NCI-H510A treated with DMSO at 0.1 percent for 48 hours (cell line): Measurements from ENCODE around the gene ADD1.
A peak's percentile ranks its signal among the peaks of the same experiment; 100 is the strongest.
"Not testable (repeated sequence)": the region's sequence is repeated elsewhere in the genome, so short reads cannot be mapped to it uniquely, and the experiment has no call there.

ENCODE experiments used
- DNase-seq: peaks from one replicate; lab custom pipeline; 2025; lab: John Stamatoyannopoulos, UW

Gene ADD1

DNA sequence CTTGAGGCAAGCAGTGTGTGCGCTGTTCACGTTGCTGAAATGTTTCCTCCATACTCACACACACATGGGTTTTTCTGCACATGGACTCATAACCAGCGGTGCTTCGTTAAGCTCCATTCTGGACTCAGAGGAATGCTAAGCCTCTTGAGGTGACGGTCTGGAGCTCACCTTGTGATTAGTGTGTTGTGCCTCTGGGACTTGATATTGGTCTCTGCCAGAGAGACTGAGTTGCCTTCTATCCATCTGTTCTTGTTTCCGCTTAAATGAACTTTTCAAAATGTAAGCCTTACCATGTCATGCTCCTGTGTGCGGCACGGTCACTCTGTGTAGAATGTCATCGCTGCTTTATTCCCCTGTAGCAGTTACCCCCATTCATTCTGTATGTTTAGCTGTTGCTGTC, 42.5 kb downstream of the ADD1 start:
- DNase-seq = no peak

DNA sequence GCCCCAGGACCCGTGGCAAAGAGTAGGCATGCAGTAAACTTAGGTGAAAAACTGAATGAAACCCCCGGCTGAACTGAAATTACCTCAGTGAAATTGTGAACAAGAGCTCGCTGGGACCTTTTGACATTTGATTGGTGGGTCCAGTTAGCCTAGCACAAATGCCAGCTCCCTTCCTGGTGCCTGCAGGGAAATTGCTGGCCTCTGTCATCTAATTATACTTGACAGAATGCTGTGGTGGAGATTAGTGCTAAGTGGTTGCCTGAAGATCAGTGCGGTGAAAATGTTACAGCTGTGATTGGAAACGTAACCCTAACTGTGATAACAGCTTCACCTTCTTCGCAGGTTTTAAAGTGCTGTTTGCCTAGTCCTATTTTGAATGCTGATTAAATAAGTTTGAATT, 43.0 kb downstream of the ADD1 start:
- no peak for DNase-seq

DNA sequence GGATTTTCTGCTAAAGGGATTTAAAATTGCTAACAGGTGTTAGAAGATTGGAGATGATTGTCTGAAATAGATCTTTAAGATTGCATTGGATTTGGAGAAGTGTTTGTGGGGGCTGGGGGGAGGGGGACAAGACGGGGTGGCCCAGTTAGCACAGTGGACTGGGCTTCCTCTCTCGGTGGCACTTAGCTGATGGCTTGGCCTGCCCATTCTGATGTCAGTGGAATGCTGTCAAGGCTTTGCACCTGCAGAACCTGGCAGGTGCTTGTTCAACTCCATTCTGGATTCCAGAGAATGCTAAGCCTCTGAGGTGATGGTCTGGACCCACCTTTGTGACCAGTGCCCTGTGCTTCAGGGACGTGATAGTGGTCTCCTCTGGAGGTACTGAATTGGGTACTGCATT, 43.7 kb downstream of the ADD1 start:
- no peak for DNase-seq

DNA sequence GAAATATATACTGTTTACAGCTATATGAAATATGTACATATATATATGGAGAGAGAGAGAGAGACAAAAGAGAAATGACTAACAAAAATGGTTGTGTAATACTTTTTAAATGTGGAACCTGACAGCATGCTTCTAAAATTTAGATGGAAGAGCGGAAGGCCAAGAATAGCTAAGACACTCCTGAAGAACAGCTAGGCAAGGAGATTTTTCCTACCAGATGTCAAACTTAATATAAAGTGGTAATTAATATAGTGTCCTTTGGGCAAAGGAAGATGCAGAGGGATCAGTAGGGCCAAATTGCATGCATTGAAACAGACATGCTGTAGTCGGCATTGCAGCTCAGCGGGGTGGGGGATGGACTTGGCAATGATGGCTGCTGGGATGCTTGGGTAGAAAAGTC, 45.2 kb downstream of the ADD1 start:
- DNase-seq = no peak

DNA sequence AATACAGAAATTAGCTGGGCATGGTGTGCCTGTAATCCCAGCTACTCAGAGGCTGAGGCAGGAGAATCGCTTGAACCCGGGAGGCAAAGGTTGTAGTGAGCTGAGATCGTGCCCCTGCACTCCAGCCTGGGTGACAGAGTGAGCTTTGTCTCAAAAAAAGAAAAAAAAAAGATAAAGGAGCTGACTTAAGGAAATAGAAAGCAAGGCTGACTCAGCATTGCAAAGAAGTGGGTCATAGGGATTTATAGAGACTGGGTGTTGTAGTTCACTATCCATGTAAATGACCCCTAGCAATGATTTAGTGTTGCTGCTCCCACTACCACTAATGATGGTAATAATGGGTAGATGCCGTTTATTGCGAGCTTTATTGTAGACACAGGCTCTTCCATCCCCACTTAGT, 47.6 kb downstream of the ADD1 start:
- DNase-seq = no peak

DNA sequence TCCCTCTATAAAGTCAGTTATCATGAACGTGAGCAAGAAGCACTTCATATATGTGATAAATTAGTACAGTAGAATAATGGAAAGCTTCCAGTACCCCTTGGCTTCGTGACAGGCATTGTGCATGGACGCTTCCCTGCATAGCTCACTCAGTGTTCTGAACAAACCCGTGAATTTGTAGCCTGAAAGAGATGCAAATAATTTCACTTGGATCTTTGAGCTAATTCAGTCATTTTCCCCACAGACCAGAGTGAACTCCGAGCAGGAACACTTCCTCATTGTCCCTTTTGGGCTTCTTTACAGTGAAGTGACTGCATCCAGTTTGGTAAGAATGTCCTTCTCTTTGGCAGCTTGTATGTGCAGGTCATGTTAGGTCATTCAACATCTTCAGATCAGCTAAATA, 50.1 kb downstream of the ADD1 start:
- no peak for DNase-seq

DNA sequence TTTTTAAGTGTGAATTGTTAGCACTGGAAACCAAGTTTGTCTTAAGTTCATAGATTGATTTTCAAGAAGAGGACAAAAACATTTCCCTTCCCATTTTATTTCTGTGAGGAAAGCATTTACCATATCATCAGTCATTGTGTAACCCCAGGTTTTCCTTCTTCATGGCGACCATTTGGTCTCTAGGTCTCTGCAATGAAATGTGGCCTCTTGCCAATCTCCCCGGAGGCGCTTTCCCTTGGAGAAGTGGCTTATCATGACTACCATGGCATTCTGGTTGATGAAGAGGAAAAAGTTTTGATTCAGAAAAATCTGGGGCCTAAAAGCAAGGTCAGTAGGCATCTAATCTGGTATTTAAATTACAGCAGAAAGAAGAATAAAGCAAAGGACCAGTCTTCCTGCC, 54.4 kb downstream of the ADD1 start:
- DNase-seq = no peak

DNA sequence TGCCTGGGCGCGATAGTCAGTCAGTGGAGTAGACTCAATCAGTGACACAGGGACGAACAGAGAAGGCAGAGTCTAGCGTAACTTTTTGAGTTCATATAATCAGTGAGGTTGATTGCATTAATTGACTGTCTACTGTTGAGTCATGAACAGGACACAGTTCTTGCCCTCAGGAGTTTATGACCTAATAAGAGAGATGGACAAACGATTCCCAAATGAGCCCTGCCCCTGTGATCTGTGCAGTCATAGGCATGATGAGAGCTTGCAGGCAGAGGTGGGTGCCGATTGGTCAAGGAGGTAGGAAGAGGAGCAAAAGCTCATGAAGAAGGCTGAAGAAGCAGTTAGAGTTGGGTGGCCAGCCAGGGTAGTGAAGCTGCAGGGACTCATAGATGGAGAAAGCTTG, 57.1 kb downstream of the ADD1 start:
- no peak for DNase-seq

DNA sequence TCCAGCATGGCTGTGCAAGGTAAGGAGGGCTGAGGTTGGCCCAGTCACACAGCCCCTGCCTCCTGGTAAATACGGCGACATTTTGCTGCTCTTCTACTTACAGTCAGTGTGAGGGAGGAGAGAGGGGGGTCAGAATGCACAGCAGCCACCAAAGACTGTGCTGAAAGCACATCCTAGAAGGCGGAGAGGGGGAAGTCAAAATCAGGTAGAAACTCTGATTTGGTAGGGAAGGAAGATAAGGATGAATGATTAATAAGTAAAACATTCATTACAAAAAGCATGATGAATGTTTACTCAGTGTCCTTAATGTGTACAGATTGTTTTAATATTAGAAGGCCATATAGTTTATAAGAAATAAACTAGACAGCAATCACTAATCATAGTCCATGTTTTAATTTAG, 57.5 kb downstream of the ADD1 start:
- no peak for DNase-seq

DNA sequence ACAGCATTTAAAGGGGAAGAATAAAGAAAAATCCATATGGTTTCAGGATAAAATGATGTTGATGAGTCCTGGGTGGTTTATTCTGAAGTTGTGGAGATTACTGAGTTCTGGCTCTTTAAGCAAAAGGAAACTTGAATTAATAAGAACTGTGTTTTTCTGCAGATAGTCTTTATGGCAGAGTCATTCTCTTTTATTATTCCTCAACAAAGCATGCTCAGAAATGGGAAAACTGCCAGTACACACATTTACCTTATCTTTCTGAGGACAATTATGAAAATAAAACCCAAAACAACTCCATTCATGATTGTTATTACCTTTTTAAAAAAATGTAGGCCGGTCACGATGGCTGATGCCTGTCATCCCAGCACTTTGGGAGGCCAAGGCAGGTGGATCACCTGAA, 58.5 kb downstream of the ADD1 start:
- no peak for DNase-seq

DNA sequence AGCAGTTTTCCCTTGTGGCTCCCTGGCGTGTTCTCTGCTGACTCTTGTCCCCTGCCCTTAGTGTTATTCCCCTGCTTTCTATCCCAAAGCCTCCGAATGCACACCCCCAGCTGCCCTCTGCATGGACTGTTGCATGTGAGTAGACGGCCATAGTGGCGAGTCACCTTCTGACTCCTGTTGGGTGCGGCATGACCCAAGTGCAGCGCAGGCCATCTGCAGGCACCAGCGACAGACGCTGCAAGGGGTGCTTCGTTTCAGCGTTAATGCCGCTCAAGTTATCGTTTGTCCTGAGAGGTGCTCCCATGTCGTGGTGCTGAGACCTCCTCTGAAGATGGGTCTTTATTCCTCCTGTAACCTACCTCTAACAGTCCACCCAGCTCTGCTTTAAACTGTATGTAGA, 61.9 kb downstream of the ADD1 start:
- DNase-seq = no peak

DNA sequence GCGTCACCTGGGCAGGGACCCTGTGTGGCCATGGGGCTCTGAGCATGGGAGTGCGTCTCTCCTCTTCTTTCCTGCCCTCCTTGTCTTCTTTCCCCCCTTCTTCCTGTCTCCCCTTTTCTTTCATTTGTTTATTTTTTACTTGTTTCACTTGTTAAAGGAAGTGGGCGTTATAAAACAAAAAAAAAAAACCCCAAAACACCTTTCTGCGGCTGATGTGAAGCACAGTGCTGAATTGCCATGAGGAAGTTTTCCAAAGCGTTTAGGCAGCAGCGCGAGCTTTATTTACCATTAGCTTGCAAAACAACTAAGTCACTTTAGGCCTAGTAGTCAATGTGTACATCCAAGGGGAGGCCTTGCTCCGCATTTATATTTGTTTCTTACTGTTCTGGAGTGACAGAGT, 62.6 kb downstream of the ADD1 start:
- DNase-seq = no peak

DNA sequence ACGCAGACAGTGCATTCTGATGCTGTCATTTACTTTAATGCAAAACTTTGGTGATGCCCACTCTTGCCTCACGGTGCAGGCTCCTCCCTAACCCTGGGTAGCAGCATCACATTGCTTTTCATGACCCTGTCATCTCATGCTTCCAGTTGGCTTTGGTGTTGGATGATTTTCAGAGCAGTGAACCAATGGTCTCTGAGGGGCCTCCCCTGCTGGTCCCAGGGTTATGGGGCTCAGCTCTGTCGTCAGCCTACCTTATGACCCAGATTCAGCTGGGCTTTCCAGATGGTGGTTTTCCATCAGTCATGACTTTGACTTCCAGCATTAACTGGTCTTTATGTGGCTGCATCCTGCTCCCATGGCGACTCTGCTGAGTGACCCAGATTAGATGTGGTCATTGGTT, 63.6 kb downstream of the ADD1 start:
- DNase-seq = no peak

DNA sequence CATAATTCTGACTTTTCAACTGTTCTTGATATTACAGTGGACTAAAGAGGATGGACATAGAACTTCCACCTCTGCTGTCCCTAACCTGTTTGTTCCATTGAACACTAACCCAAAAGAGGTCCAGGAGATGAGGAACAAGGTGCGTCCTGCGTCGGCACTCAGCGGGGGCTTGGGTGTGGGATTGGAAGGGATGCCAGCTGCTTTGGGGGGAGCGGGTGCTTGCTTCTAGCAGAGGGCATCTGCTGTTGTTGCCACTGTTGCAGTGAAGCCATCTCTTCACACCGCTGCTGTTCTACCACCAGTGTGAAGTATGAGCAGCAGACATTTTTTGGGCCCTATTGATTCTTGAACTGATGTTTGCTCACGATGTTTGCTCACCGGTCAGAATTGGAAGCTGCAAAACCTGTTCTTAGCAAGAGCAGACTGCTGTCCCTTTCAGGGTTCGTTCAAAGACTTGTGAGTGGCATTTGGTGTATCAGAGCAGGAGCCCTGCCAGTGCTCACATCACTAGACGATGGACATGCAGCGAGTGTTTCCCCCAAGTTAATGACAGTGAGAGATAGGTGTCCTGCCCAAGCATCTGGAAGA, 64.2 kb downstream of the ADD1 start:
- peak; percentile 91 for DNase-seq

DNA sequence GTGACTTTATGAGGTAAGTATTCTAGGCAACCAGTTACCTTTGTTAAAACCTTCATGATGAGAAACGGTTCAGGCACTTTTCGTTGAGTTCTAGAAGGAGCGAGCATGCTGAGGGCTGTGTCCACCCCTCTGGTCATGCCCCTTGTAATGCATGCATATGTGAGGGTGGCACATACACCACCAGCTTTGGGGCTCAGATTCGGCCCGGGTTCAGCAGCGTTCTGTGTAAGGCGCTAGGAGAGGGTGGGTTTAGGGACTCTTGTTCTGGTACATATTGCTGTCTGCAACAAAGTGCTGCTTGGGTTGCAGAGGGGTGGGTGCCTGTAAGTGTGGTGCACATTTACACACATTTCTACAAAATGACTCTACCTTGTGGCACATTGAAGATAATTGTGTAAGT, 65.0 kb downstream of the ADD1 start:
- no peak for DNase-seq

DNA sequence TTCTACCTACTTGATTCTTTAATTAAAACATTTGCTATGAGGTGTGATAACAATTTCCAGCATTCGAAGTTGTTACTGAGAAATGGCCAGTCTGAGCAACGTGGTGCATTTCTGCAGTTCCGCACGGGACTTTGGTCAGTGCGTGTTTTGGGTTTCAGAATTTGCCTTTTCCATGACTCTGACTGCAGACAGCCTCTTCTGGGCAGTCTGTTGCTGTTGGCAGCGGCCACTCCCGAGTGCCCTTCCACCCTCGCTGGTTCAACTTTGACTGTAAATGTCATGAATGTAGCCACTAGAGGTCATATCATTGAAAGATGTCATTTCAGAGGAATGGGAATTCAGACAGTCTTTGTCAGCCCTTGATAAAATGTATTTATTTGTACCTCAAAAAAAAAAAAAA, 65.9 kb downstream of the ADD1 start:
- no peak for DNase-seq

DNA sequence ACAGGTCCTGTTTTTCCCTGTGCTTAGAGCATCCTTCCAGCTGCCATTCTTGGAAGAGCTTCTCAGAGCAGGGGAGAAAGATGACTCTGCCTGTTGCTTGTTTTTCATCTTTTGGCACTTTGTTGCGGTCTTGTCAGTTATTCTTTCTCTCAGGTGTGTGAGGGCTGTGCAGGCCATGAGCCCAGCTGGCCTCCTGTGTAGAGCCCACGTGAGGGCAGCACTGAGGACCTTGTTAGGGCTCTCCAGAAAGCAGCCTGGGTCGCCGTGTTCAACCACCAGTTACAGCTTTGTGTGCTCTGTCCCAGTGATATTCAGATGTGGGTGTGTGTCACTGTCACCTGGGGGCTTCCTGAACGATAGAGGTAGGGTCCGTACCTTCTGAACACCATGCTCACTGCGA, 66.8 kb downstream of the ADD1 start:
- no peak for DNase-seq

DNA sequence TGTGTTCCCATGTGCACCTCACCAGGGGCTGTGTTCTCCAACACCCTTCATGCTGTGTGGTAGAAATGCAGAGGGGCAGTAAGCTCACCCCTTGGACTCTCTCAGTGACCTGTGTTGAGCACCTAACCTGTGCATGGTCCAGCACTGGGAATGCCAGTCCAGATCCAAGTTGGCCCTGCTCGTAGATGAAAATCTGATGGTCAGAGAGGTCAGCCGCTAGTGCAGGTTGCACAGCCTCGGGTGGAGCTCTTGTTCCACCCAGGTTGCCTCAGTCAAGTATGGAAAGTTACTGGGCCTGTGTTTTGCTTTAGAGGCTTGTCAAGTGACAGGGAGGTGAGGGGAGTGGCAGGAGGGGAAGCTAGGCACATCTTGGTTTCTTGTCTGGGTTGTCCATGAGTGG, 68.2 kb downstream of the ADD1 start:
- no peak for DNase-seq

DNA sequence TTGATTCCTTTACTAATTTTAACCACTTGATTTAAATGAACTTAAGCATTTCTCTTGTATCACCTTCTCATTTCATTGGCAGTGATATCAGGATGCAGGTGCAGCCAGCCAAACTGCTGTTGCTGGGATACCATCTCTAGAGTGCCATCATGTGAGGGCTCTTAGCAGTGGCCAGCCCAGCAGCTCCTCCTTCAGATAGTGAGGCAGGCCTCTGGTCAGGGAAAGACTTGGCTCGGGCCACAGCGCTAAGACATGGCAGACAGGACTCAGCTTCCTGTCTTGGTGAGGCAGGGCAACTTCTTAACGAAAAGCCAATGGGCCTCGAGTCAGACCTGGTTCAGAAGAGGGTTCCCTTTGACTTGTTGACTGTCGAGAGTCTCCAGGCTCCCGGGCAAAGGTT, 69.5 kb downstream of the ADD1 start:
- peak; percentile 66 for DNase-seq

DNA sequence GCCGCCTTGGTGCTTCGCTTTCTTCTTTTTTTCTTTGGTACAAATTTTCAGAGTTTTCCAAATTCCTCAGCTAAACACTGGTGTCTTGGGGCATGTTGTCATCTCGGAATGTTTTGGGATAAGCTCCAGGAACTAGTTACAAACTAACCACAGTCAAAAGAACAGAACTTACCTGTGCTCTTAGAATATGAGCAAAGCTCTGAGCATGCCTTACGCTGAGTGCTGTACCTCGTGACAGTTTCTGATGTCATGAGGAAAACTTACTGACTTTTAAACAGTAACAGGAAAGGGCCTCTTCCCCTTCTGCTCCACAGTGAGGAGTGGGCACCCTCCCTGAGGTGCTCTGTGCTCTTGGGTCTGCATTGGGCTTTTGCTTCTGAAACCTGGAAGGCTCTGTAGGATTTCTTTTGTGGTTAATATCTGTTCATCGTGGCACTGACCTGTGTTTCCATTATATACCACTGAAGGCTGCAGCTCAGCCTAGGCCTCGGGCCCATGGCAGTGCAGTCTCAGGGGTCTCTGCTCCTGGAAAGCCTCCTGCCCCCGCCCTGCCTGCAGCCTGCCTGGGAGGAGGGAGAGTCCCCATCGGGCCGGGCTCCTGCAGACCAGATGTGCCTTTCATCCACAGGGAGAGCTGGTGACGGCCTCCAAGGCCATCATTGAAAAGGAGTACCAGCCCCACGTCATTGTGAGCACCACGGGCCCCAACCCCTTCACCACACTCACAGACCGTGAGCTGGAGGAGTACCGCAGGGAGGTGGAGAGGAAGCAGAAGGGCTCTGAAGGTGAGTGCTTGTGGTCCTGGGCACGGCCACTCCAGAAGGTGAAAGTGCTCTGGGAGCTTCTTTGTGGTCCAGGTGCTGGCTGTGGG, 70.8 kb downstream of the ADD1 start:
- DNase-seq = no peak

DNA sequence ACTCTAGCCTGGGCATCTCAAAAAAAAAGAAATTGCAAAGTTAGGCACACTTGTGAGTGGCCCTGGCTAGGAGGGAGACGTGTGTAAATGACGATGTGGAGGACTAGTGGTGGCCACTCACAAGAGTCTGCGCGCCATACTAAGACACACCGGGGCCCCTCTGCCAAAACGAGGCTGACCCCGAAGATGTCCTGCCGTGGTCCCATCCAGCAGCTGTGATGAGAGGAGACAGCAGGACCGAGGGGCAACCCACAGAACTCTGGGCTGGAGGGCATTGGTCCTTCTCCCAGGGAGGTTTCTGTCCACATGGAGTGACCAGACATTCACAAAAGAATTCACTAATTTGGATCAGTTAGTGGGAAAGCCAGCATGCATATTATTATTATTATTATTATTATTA, 72.1 kb downstream of the ADD1 start:
- no peak for DNase-seq

DNA sequence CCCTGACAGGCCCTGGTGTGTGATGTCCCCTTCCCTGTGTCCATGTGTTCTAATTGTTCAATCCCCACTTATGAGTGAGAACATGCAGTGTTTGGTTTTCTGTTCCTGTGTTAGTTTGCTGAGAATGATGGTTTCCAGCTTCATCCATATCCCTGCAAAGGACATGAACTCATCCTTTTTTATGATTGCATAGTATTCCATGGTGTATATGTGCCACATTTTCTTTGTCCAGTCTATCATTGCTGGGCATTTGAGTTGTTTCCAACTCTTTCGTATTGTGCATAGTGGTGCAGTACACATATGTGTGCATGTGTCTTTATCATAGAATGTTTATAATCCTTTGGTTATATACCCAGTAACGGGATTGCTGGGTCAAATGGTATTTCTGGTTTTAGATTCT, 73.1 kb downstream of the ADD1 start:
- not testable (repeated sequence) for DNase-seq

DNA sequence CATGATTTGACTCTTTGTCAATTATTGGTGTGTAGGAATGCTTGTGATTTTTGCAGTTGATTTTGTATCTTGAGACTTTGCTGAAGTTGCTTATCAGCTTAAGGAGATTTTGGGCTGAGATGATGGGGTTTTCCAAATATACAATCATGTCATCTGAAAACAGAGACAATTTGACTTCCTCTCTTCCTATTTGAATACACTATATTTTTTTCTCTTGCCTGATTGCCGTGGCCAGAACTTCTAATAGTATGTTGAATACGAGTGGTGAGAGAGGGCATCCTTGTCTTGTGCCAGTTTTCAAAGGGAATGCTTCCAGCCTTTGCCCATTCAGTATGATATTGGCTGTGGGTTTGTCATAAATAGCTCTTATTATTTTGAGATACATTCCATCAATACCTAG, 74.7 kb downstream of the ADD1 start:
- not testable (repeated sequence) for DNase-seq

DNA sequence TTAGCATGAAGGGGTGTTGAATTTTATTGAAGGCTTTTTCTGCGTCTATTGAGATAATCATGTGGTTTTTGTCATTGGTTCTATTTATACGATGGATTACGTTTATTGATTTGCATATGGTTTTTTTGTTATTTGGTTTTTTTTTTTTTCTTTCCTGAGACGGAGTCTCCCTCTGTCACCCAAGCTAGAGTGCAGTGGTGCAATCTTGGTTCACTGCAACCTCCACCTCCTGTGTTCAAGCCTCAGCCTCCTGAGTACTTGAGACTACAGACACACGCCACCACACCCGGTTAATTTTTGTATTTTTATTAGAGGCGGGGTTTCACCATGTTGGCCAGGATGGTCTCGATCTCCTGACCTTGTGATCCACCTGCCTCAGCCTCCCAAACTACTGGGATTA, 75.1 kb downstream of the ADD1 start:
- DNase-seq = not testable (repeated sequence)
